Naive thymus-derived CD4-positive, alpha-beta T cell (primary cell): ENCODE data around the gene ZRANB2. TPM values are rescaled to one million over a fixed set of nuclear protein-coding genes. Genes with fewer than 3 reads are reported as not detected.

Experiments
- ATAC-seq: fragments of 150-1000 bp; cut with Tn5 transposase; 2 replicates; pipeline ENCODE4 v1.10.0; 2021; ENCODE audit warnings: mild to moderate bottlenecking, moderate library complexity
- CTCF ChIA-PET: fragments of 350-600 bp; sonication (Branson Sonifier 250); formaldehyde crosslinking; loops from one replicate; lab custom pipeline; 2021; ENCODE audit warnings: antibody characterized with exemption; lab: Charles Lee
- POLR2A ChIA-PET: fragments of 350-600 bp; sonication (Branson Sonifier 250); formaldehyde crosslinking; loops from one replicate; lab custom pipeline; 2021; ENCODE audit warnings: antibody characterized with exemption, inconsistent platforms; lab: Charles Lee
- DNase-seq, 9 donors: peaks; one replicate each; pipeline versions ENCODE4 v3.0.0 to v3.0.0-alpha.2; 2020 to 2022; ENCODE audit warnings: mixed read lengths in 1 of 9
- H3K27ac ChIP-seq: one replicate; pipeline ENCODE4 v1.7.0; 2013; ENCODE audit warnings: mild to moderate bottlenecking, low read depth, low read length, moderate library complexity
- H3K27me3 ChIP-seq, 2 donors: one replicate each; pipeline ENCODE4 v1.7.0; 2013; ENCODE audit warnings: low read length in 2 of 2, mild to moderate bottlenecking in 2 of 2, moderate library complexity in 2 of 2; ENCODE audit not compliant: control insufficient read depth in 2 of 2, insufficient read depth in 2 of 2
- H3K36me3 ChIP-seq, 3 experiments: 1 replicate in 2 of 3; 2 replicates in 1 of 3; pipeline ENCODE4 v1.7.0; 2013; ENCODE audit warnings: low read length in 3 of 3, mild to moderate bottlenecking in 3 of 3, moderate library complexity in 1 of 3; ENCODE audit not compliant: insufficient read depth in 3 of 3, control insufficient read depth in 2 of 3
- H3K4me1 ChIP-seq, 2 donors: one replicate each; pipeline ENCODE4 v1.7.0; 2013; ENCODE audit warnings: low read length in 2 of 2, mild to moderate bottlenecking in 2 of 2, moderate library complexity in 1 of 2; ENCODE audit not compliant: control insufficient read depth in 2 of 2, insufficient read depth in 2 of 2
- H3K4me3 ChIP-seq: 2 replicates; pipeline ENCODE4 v1.7.0; 2013; ENCODE audit warnings: mild to moderate bottlenecking, low read length
- H3K9me3 ChIP-seq, 3 experiments: 1 replicate in 2 of 3; 2 replicates in 1 of 3; pipeline ENCODE4 v1.7.0; 2013; ENCODE audit warnings: low read length in 3 of 3; ENCODE audit not compliant: control insufficient read depth in 2 of 3
- H3K27ac Mint-ChIP-seq, 9 donors: one replicate each; pipeline ENCODE4 v1.8.0; 2020 to 2022; ENCODE audit warnings: mixed read lengths in 9 of 9, mild to moderate bottlenecking in 8 of 9, moderate library complexity in 5 of 9, inconsistent platforms in 2 of 9
- H3K27me3 Mint-ChIP-seq, 5 donors: one replicate each; pipeline ENCODE4 v1.8.0; 2021 to 2022; ENCODE audit warnings: mixed read lengths in 5 of 5, mild to moderate bottlenecking in 1 of 5
- H3K36me3 Mint-ChIP-seq, 5 donors: one replicate each; pipeline ENCODE4 v1.8.0; 2020 to 2022; ENCODE audit warnings: mixed read lengths in 5 of 5, mild to moderate bottlenecking in 3 of 5, inconsistent platforms in 1 of 5
- H3K4me1 Mint-ChIP-seq, 7 donors: one replicate each; pipeline ENCODE4 v1.8.0; 2020 to 2022; ENCODE audit warnings: mixed read lengths in 7 of 7, mild to moderate bottlenecking in 3 of 7, inconsistent platforms in 1 of 7
- H3K4me3 Mint-ChIP-seq, 10 donors: one replicate each; pipeline ENCODE4 v1.8.0; 2020 to 2022; ENCODE audit warnings: mild to moderate bottlenecking in 10 of 10, mixed read lengths in 10 of 10, moderate library complexity in 6 of 10, inconsistent platforms in 2 of 10
- H3K9me3 Mint-ChIP-seq, 11 donors: one replicate each; pipeline ENCODE4 v1.8.0; 2020 to 2022; ENCODE audit warnings: mixed read lengths in 11 of 11, mild to moderate bottlenecking in 4 of 11, inconsistent platforms in 1 of 11, moderate library complexity in 1 of 11
- intact Hi-C, 2 donors: fragments of 100-400 bp; cut with micrococcal nuclease; formaldehyde crosslinking; loops; one replicate each; pipeline ENCODE4 v1.15.1; 2023
- polyA plus RNA-seq, 2 donors: library from polyadenylated mRNA; unstranded; fragments of 300-500 nt; fragmentation: Illumina TruSeq; gene quantifications; one replicate each; pipeline ENCODE4 v1.2.3, GENCODE V29; 2021
- total RNA-seq, 6 experiments: library from RNA in 5 of 6; stranded (reverse) in 5 of 6; gene quantifications; 1 replicate in 5 of 6; 2 replicates in 1 of 6; pipeline ENCODE4 v1.2.3 and lab custom pipeline; 2021 to 2026

The ZRANB2 gene
- total and polyA plus RNA-seq, 7 experiments from 2014 or later = 31.1 to 167 (median 93.3) TPM

GRCh38 chr1:71080230-71080738, 551 bp downstream of the ZRANB2 start:
- Histone ChIP-seq H3K4me1 (peaks cover 15 to 19% of the 10 kb centered on the region in 2 donors), H3K27ac (peak overlapping the region; percentile 95), H3K36me3 (peaks cover 3 to 31% (median 19%) of the 10 kb centered on the region in 3 experiments), H3K27me3 (no peaks in the 10 kb centered on the region), H3K4me3 (peak overlapping the region; percentile 87), H3K9me3 (no peaks in the 10 kb centered on the region)
- Mint-ChIP-seq H3K27ac (peak overlapping the region; percentile 98 to 100 (median 99)), H3K36me3 (peaks cover 2 to 20% (median 11%) of the 10 kb centered on the region in 5 donors), H3K27me3 (peaks cover 10 to 24% (median 14%) of the 10 kb centered on the region in 5 donors), H3K9me3 (peaks cover 0 to 8% (median 0%) of the 10 kb centered on the region in 11 donors), H3K4me1 (peaks cover 12 to 62% (median 47%) of the 10 kb centered on the region in 7 donors), H3K4me3 (peak overlapping the region; percentile 93 to 100 (median 99))
- DNase-seq (peak in 1 of 9 donors; percentile 5), ATAC-seq (no peak)
- ChIA-PET POLR2A (interaction anchor here (1.1 to 2.1 kb wide), 10 partner anchors 7 to 875 kb away, joined by 3 to 23 read pairs (median 6); partner anchors contain the start of genes ANKRD13C, CTH, LRRC40 and SRSF11), CTCF (interaction anchor here (0.8 kb wide), 1 partner anchor 670 kb away, joined by 3 read pairs; no protein-coding TSS in a partner anchor)
- intact Hi-C loops = loop anchor here (1.0 to 2.0 kb wide), 3 partner anchors 15 to 29 kb away; no protein-coding TSS in a partner anchor

GRCh38 chr1:71074681-71075080, 6.2 kb downstream of the ZRANB2 start:
- Mint-ChIP-seq H3K27ac (peak overlapping the region in 2 of 9 donors; percentile 1 to 7), H3K4me3 (peak overlapping the region in 1 of 10 donors; percentile 15), H3K9me3 (no peaks in the 10 kb centered on the region), H3K4me1 (peaks cover 22 to 65% (median 49%) of the 10 kb centered on the region in 7 donors), H3K36me3 (peaks cover 9 to 50% (median 38%) of the 10 kb centered on the region in 5 donors), H3K27me3 (no peaks in the 10 kb centered on the region)
- DNase-seq = no peak
- ChIA-PET POLR2A (no interaction called here), CTCF (no interaction called here)
- intact Hi-C loops = no loop called here
- Histone ChIP-seq H3K27ac (no peak overlapping the region), H3K36me3 (peaks cover 18 to 73% (median 54%) of the 10 kb centered on the region in 3 experiments), H3K4me1 (peaks cover 10 to 11% of the 10 kb centered on the region in 2 donors), H3K9me3 (no peaks in the 10 kb centered on the region), H3K4me3 (no peak overlapping the region), H3K27me3 (no peaks in the 10 kb centered on the region)
- no peak for ATAC-seq

GRCh38 chr1:71072273-71072672, 8.6 kb downstream of the ZRANB2 start:
- H3K4me1 Mint-ChIP-seq = peaks cover 18 to 53% (median 37%) of the 10 kb centered on the region in 7 donors
- Histone ChIP-seq H3K27me3 (no peaks in the 10 kb centered on the region), H3K27ac (no peak overlapping the region), H3K36me3 (peaks cover 28 to 87% (median 57%) of the 10 kb centered on the region in 3 experiments), H3K4me1 (no peaks in the 10 kb centered on the region), H3K4me3 (no peak overlapping the region), H3K9me3 (no peaks in the 10 kb centered on the region)
- H3K27ac Mint-ChIP-seq = peak overlapping the region in 4 of 9 donors; percentile 9 to 53 (median 36)
- no peak overlapping the region for H3K4me3 Mint-ChIP-seq
- no peak for ATAC-seq
- intact Hi-C loops = no loop called here
- no peaks in the 10 kb centered on the region for H3K9me3 Mint-ChIP-seq
- H3K27me3 Mint-ChIP-seq = no peaks in the 10 kb centered on the region
- ChIA-PET POLR2A (interaction anchor here (0.7 to 0.9 kb wide), 2 partner anchors 9 to 718 kb away, joined by 3 read pairs; partner anchors contain the start of genes ANKRD13C and ZRANB2), CTCF (no interaction called here)
- H3K36me3 Mint-ChIP-seq = peaks cover 9 to 56% (median 40%) of the 10 kb centered on the region in 5 donors
- no peak for DNase-seq

- Mint-ChIP-seq H3K9me3 (no peaks in the 10 kb centered on the region), H3K4me1 (peaks cover 18 to 53% (median 36%) of the 10 kb centered on the region in 7 donors), H3K36me3 (peaks cover 9 to 58% (median 41%) of the 10 kb centered on the region in 5 donors), H3K4me3 (no peak overlapping the region), H3K27ac (peak overlapping the region in 2 of 9 donors; percentile 11 to 44), H3K27me3 (no peaks in the 10 kb centered on the region)
- Histone ChIP-seq H3K4me1 (no peaks in the 10 kb centered on the region), H3K27me3 (no peaks in the 10 kb centered on the region), H3K27ac (no peak overlapping the region), H3K4me3 (no peak overlapping the region), H3K9me3 (no peaks in the 10 kb centered on the region), H3K36me3 (peaks cover 29 to 83% (median 60%) of the 10 kb centered on the region in 3 experiments)
- no peak for DNase-seq
- no peak for ATAC-seq
- intact Hi-C loops = no loop called here
- ChIA-PET CTCF (no interaction called here), POLR2A (interaction anchor here (0.7 kb wide), 1 partner anchor 717 kb away, joined by 3 read pairs; the partner anchor contains the start of gene ANKRD13C)
Observed at GRCh38 chr1:71071720-71072119, 9.1 kb downstream of the ZRANB2 start.

GRCh38 chr1:71068325-71069240, 12.3 kb downstream of the ZRANB2 start:
- Mint-ChIP-seq H3K9me3 (no peaks in the 10 kb centered on the region), H3K4me1 (peaks cover 7 to 38% (median 10%) of the 10 kb centered on the region in 7 donors), H3K27ac (peak overlapping the region in 5 of 9 donors; percentile 14 to 84 (median 40)), H3K4me3 (peak overlapping the region in 1 of 10 donors; percentile 54), H3K27me3 (no peaks in the 10 kb centered on the region), H3K36me3 (peaks cover 0 to 47% (median 33%) of the 10 kb centered on the region in 5 donors)
- ATAC-seq = no peak
- Histone ChIP-seq H3K27ac (no peak overlapping the region), H3K36me3 (peaks cover 42 to 80% (median 62%) of the 10 kb centered on the region in 3 experiments), H3K9me3 (no peaks in the 10 kb centered on the region), H3K4me1 (no peaks in the 10 kb centered on the region), H3K27me3 (no peaks in the 10 kb centered on the region), H3K4me3 (no peak overlapping the region)
- CTCF ChIA-PET = no interaction called here
- intact Hi-C loops = loop anchor here in 1 of 2 donors (1.0 to 5.0 kb wide), 2 partner anchors 13 to 656 kb away; partner anchors contain the start of genes CTH and ZRANB2
- no peak for DNase-seq
- POLR2A ChIA-PET = interaction anchor here (1.5 kb wide), 1 partner anchor 12 kb away, joined by 7 read pairs; the partner anchor contains the start of gene ZRANB2

- no peaks in the 10 kb centered on the region for H3K9me3 Mint-ChIP-seq
- Histone ChIP-seq H3K4me1 (no peaks in the 10 kb centered on the region), H3K27ac (no peak overlapping the region), H3K9me3 (no peaks in the 10 kb centered on the region), H3K36me3 (no peaks in the 10 kb centered on the region), H3K27me3 (no peaks in the 10 kb centered on the region), H3K4me3 (no peak overlapping the region)
- H3K4me1 Mint-ChIP-seq = peaks cover 0 to 4% (median 2%) of the 10 kb centered on the region in 7 donors
- H3K27ac Mint-ChIP-seq = peak overlapping the region in 3 of 9 donors; percentile 9 to 79 (median 67)
- POLR2A ChIA-PET = no interaction called here
- CTCF ChIA-PET = no interaction called here
- H3K36me3 Mint-ChIP-seq = peaks cover 0 to 4% (median 0%) of the 10 kb centered on the region in 5 donors
- ATAC-seq (peak; percentile 2), DNase-seq (no peak)
- intact Hi-C loops = loop anchor here (2.0 to 10.0 kb wide), 3 partner anchors 26 to 920 kb away; partner anchors contain the start of gene ZRANB2 (in 1 of the 2)
- peaks cover 0 to 11% (median 0%) of the 10 kb centered on the region in 5 donors for H3K27me3 Mint-ChIP-seq
- H3K4me3 Mint-ChIP-seq = no peak overlapping the region
Observed at GRCh38 chr1:71054791-71055190, 26.0 kb downstream of the ZRANB2 start.
